KMS-11 (cell line): ENCODE measurements around the gene TMPRSS11A.

Experiments
- H2AFZ ChIP-seq: fragments of 200-600 bp; sonication (generic); 2 replicates; pipeline ENCODE4 v1.6.1; 2016; ENCODE audit warnings: antibody characterized with exemption, mixed run types, low read depth
- H3K27ac ChIP-seq: fragments of 200-600 bp; sonication (generic); 2 replicates; pipeline ENCODE4 v1.6.1; 2016; ENCODE audit warnings: mild to moderate bottlenecking, mixed run types
- H3K27me3 ChIP-seq: fragments of 200-600 bp; sonication (generic); 2 replicates; pipeline ENCODE4 v1.6.1; 2017; ENCODE audit warnings: mild to moderate bottlenecking, low read depth, mixed run types, moderate library complexity; ENCODE audit not compliant: insufficient read depth
- H3K36me3 ChIP-seq: fragments of 200-600 bp; sonication (generic); 2 replicates; pipeline ENCODE4 v1.6.1; 2017; ENCODE audit warnings: mild to moderate bottlenecking, mixed run types; ENCODE audit not compliant: insufficient read depth
- H3K4me1 ChIP-seq: fragments of 200-600 bp; sonication (generic); 2 replicates; pipeline ENCODE4 v1.6.1; 2016; ENCODE audit warnings: mild to moderate bottlenecking, low read depth, mixed run types; ENCODE audit not compliant: poor library complexity, severe bottlenecking
- H3K4me2 ChIP-seq: fragments of 200-600 bp; sonication (generic); 2 replicates; pipeline ENCODE4 v1.7.0; 2016; ENCODE audit warnings: mild to moderate bottlenecking, mixed run types
- H3K4me3 ChIP-seq: fragments of 200-600 bp; sonication (generic); IDR thresholded peaks from 2 replicates; pipeline ENCODE4 v1.6.1; 2017; ENCODE audit warnings: low read depth, low read length, mixed read lengths; ENCODE audit not compliant: insufficient read depth
- H3K79me2 ChIP-seq: fragments of 200-600 bp; sonication (generic); 2 replicates; pipeline ENCODE4 v1.6.1; 2016; ENCODE audit warnings: low read depth, mixed run types; ENCODE audit not compliant: insufficient read depth
- H3K9ac ChIP-seq: fragments of 200-600 bp; sonication (generic); 2 replicates; pipeline ENCODE4 v1.6.1; 2016; ENCODE audit warnings: mild to moderate bottlenecking, mixed run types
- H4K20me1 ChIP-seq: fragments of 200-600 bp; sonication (generic); 2 replicates; pipeline ENCODE4 v1.6.1; 2016; ENCODE audit warnings: mild to moderate bottlenecking, mixed run types; ENCODE audit not compliant: insufficient read depth
- CTCF ChIP-seq: fragments of 200-600 bp; sonication (generic); conservative IDR thresholded peaks from 2 replicates; pipeline ENCODE4 v1.6.1; 2017; ENCODE audit warnings: low read depth, mild to moderate bottlenecking, antibody characterized with exemption, low read length, moderate library complexity, mixed read lengths

The TMPRSS11A gene

DNA sequence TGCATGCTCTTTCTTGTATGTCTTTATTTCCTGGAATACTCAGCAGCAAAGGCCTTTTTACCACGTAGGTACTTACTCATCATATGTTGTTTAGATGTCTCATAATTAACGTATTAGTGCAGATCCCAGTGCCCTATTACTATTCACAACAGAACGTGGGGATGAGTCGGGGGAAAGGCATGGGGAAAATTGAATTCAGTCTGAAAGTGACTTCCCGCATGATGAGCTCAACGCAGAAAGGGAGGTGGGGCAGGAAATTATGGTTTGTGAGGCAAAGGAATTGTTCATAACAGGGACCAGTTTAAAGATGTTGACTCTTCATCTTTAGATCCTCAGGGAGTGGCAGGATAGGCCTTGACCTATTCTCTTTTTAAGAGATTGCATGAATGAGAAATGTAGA, 77.5 kb downstream of the TMPRSS11A start:
- Histone ChIP-seq H3K27me3 (no peaks in the 10 kb centered on the region), H4K20me1 (no peaks in the 10 kb centered on the region; the same call in 1 of the 2 replicates), H3K4me3 (no peak overlapping the region), H3K79me2 (no peaks in the 10 kb centered on the region), H2AFZ (no peak overlapping the region), H3K36me3 (no peaks in the 10 kb centered on the region), H3K4me1 (no peaks in the 10 kb centered on the region), H3K4me2 (no peak overlapping the region), H3K9ac (no peak overlapping the region), H3K27ac (no peak overlapping the region)
- no peak for TF ChIP-seq CTCF

DNA sequence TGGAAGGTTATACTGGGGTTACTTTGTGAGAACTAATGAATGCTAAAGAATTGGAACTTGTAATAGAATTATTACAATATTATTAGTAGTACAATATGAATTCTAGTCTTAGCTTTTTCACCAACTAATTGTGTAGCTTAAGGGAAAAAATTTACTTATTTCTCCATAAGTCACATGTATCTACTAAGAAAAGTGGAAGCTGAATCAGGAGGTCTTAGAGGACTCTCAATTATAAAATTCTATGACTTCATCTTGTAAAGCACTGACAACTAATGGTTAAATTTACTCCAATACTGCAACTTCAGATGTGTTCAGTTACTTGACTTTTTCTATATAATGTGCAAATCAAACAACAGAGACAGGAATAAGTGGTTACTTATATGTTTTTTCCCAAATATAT, 78.6 kb downstream of the TMPRSS11A start:
- Histone ChIP-seq H3K79me2 (no peaks in the 10 kb centered on the region), H3K4me1 (no peaks in the 10 kb centered on the region), H3K27ac (no peak overlapping the region), H3K4me3 (no peak overlapping the region), H2AFZ (no peak overlapping the region), H3K27me3 (no peaks in the 10 kb centered on the region), H3K9ac (no peak overlapping the region), H3K36me3 (no peaks in the 10 kb centered on the region), H4K20me1 (no peaks in the 10 kb centered on the region; the same call in 1 of the 2 replicates), H3K4me2 (no peak overlapping the region)
- TF ChIP-seq CTCF: no peak

DNA sequence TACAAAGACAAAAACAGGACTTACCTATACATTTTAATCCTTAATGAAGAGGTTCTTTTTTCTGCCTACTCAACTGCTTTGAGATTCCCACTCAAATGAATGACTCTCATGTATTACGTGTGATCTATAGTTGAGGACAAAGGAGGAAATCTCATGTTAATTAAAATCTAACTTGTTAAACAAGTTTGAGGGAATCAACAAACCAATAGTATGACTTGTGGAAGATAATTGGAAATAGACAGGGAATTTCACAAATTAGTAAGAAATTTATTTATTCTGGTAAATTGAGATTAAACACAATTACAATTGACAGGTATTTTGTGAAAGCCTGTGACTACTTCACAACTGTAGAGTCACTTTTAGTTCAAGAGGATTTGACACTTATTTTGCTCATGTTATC, 79.4 kb downstream of the TMPRSS11A start, which contains the start of gene TMPRSS11D:
Gene TMPRSS11D, minus strand, starts transcription at position 101 of the 400 bp plus-strand sequence. Its CDS starts 69 bp downstream, at position 32.
- TF ChIP-seq CTCF: no peak
- H3K36me3 ChIP-seq: no peaks in the 10 kb centered on the region
- H3K4me1 ChIP-seq: no peaks in the 10 kb centered on the region
- no peak within 1 kb of the TSS for H3K4me2 ChIP-seq
- no peaks in the 10 kb centered on the region for H3K79me2 ChIP-seq
- no peaks in the 10 kb centered on the region; the same call in 1 of the 2 replicates for H4K20me1 ChIP-seq
- no peak within 1 kb of the TSS for H3K9ac ChIP-seq
- H3K4me3 ChIP-seq: no peak within 1 kb of the TSS
- no peaks in the 10 kb centered on the region for H3K27me3 ChIP-seq
- no peak within 1 kb of the TSS for H2AFZ ChIP-seq
- H3K27ac ChIP-seq: no peak within 1 kb of the TSS

DNA sequence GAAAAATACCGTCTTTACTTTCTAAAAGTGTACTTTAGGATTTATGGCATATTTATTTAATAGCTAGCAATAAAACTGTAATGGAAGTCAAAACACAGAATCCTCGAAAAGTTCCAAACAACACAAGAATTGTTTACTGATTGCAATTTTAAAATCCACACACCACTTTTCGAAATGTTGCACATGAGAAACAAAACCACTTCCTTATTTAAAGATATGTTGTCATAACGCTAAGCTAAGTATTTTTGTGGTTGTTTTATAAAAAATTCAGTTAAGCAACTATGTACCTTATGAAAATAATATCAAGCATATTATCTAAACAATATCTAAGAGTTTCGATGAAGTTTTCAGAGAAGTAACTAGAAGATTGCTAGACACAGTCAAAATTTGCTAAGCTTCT, 79.8 kb downstream of the TMPRSS11A start:
- Histone ChIP-seq H3K9ac (no peak overlapping the region), H3K36me3 (no peaks in the 10 kb centered on the region), H3K27ac (no peak overlapping the region)

More for the DNA sequence above, 79.8 kb downstream of the TMPRSS11A start:
- H3K79me2 ChIP-seq: no peaks in the 10 kb centered on the region
- no peaks in the 10 kb centered on the region for H3K4me1 ChIP-seq
- TF ChIP-seq CTCF: no peak
- H3K27me3 ChIP-seq: no peaks in the 10 kb centered on the region
- no peak overlapping the region for H3K4me3 ChIP-seq
- H3K4me2 ChIP-seq: no peak overlapping the region
- no peaks in the 10 kb centered on the region; the same call in 1 of the 2 replicates for H4K20me1 ChIP-seq
- H2AFZ ChIP-seq: no peak overlapping the region
